HepG2 (cell line): ENCODE results near the gene NSUN5. TPM values are rescaled to one million over a fixed set of nuclear protein-coding genes. Genes with fewer than 3 reads are reported as not detected.

ENCODE experiments used
- ATF7-NPFF ChIP-seq: sonication (generic); formaldehyde crosslinking; IDR thresholded peaks from 2 replicates; pipeline ENCODE4 v1.8.1; 2023; ENCODE audit warnings: mild to moderate bottlenecking, low read depth, missing genetic modification reagents, moderate library complexity
- CREB1 ChIP-seq, 2 experiments: fragments of 450-650 bp in 1 of 2; IDR thresholded peaks; 2 replicates each; pipeline ENCODE4 v1.6.1; 2016 to 2017; ENCODE audit warnings: control low read depth in 1 of 2, mild to moderate bottlenecking in 1 of 2, missing compliant biosample characterization in 1 of 2, missing genetic modification characterization in 1 of 2
- EED ChIP-seq: sonication (generic); formaldehyde crosslinking; IDR thresholded peaks from 2 replicates; pipeline ENCODE4 v1.5.0; 2020; ENCODE audit warnings: mild to moderate bottlenecking, missing genetic modification reagents
- HMG20A ChIP-seq: IDR thresholded peaks from 2 replicates; pipeline ENCODE4 v1.6.1; 2016; ENCODE audit warnings: borderline replicate concordance
- NFYB ChIP-seq: sonication (generic); formaldehyde crosslinking; IDR thresholded peaks from 2 replicates; pipeline ENCODE4 v1.4.0; 2020; ENCODE audit warnings: missing genetic modification reagents
- NR3C1 ChIP-seq: sonication (generic); formaldehyde crosslinking; IDR thresholded peaks from 2 replicates; pipeline ENCODE4 v1.4.0; 2020; ENCODE audit warnings: missing genetic modification reagents
- PAX8 ChIP-seq: sonication (generic); formaldehyde crosslinking; IDR thresholded peaks from 2 replicates; pipeline ENCODE4 v1.8.0; 2022; ENCODE audit warnings: mild to moderate bottlenecking, missing genetic modification reagents, borderline replicate concordance
- SIX4 ChIP-seq: sonication (generic); formaldehyde crosslinking; IDR thresholded peaks from 2 replicates; pipeline ENCODE4 v1.4.0; 2020; ENCODE audit warnings: missing genetic modification reagents
- SPEN ChIP-seq: sonication (generic); formaldehyde crosslinking; IDR thresholded peaks from 2 replicates; pipeline ENCODE4 v1.5.1; 2020; ENCODE audit warnings: low read depth, mild to moderate bottlenecking, missing genetic modification reagents
- SRSF4 ChIP-seq: fragments of 200-400 bp; formaldehyde crosslinking; IDR thresholded peaks from one replicate; pipeline ENCODE4 v1.6.1; 2018; ENCODE audit warnings: mild to moderate bottlenecking, low read depth, low read length, moderate library complexity; ENCODE audit not compliant: poor library complexity, severe bottlenecking
- ZNF124 ChIP-seq: sonication (generic); formaldehyde crosslinking; IDR thresholded peaks from 2 replicates; pipeline ENCODE4 v1.4.0; 2020; ENCODE audit warnings: missing genetic modification reagents
- ZNF143 ChIP-seq: sonication (generic); formaldehyde crosslinking; IDR thresholded peaks from 2 replicates; pipeline ENCODE4 v1.4.0; 2020; ENCODE audit warnings: missing genetic modification reagents
- ZNF207 ChIP-seq: fragments of 450-650 bp; IDR thresholded peaks from 2 replicates; pipeline ENCODE4 v1.6.1; 2016; ENCODE audit warnings: antibody characterized with exemption, borderline replicate concordance
- ZNF343 ChIP-seq: sonication (generic); formaldehyde crosslinking; IDR thresholded peaks from 2 replicates; pipeline ENCODE4 v1.4.0; 2020; ENCODE audit warnings: mild to moderate bottlenecking, missing genetic modification reagents
- ZNF530 ChIP-seq: sonication (generic); formaldehyde crosslinking; IDR thresholded peaks from 2 replicates; pipeline ENCODE4 v1.5.0; 2020; ENCODE audit warnings: low read depth, mild to moderate bottlenecking, missing genetic modification reagents
- ZNF709 ChIP-seq: sonication (generic); formaldehyde crosslinking; IDR thresholded peaks from 2 replicates; pipeline ENCODE4 v1.5.0; 2020; ENCODE audit warnings: mild to moderate bottlenecking, missing genetic modification reagents
- ZNF772 ChIP-seq: sonication (generic); formaldehyde crosslinking; IDR thresholded peaks from 2 replicates; pipeline ENCODE4 v1.5.0; 2020; ENCODE audit warnings: mild to moderate bottlenecking, missing genetic modification reagents
- polyA plus RNA-seq, 8 experiments: library from polyadenylated mRNA; depleted of rRNA in 3 of 8; stranded (reverse) in 7 of 8; unstranded in 1 of 8; fragments of >200 nt; fragmentation: Illumina TruSeq in 4 of 8; extraction: Trizol in 4 of 8; gene quantifications; 2 replicates each; pipeline versions ENCODE4 v1.2.1 to v1.2.3, GENCODE V29; 2011 to 2016; ENCODE audit warnings: low read depth in 4 of 8, missing spikeins in 1 of 8, mixed read lengths in 1 of 8; ENCODE audit not compliant: insufficient read depth in 1 of 8
- total RNA-seq, 5 experiments: library from RNA; depleted of rRNA; stranded (reverse); fragments of >200 nt; fragmentation: Illumina TruSeq; extraction: Trizol; gene quantifications; 2 replicates each; pipeline ENCODE4 v1.2.3, GENCODE V29; 2016; ENCODE audit warnings: low read depth in 1 of 5
- TF ChIP-seq, protein P1 (sequence below): sonication (generic); formaldehyde crosslinking; IDR thresholded peaks from 2 replicates; pipeline ENCODE4 v1.4.0; 2020; ENCODE audit warnings: missing genetic modification reagents
- TF ChIP-seq, protein P2 (sequence below): sonication (generic); formaldehyde crosslinking; IDR thresholded peaks from 2 replicates; pipeline ENCODE4 v1.8.1; 2023; ENCODE audit warnings: mild to moderate bottlenecking, moderate library complexity, missing genetic modification reagents
- TF ChIP-seq, protein P3 (sequence below): sonication (generic); formaldehyde crosslinking; IDR thresholded peaks from 2 replicates; pipeline ENCODE4 v1.5.0; 2020; ENCODE audit warnings: mild to moderate bottlenecking, missing genetic modification reagents
- TF ChIP-seq, protein P4 (sequence below): sonication (generic); formaldehyde crosslinking; IDR thresholded peaks from 2 replicates; pipeline ENCODE4 v1.4.0; 2020; ENCODE audit warnings: mild to moderate bottlenecking, missing genetic modification reagents
- TF ChIP-seq, protein P5 (sequence below): sonication (generic); formaldehyde crosslinking; conservative IDR thresholded peaks from 2 replicates; pipeline ENCODE4 v1.4.0; 2020; ENCODE audit warnings: missing genetic modification reagents

The NSUN5 gene
- total and polyA plus RNA-seq, 2 of the 13 experiments (the other 11 are each of a cell fraction or from before 2014, with no cell fraction given): 19.9 to 35.8 TPM

DNA sequence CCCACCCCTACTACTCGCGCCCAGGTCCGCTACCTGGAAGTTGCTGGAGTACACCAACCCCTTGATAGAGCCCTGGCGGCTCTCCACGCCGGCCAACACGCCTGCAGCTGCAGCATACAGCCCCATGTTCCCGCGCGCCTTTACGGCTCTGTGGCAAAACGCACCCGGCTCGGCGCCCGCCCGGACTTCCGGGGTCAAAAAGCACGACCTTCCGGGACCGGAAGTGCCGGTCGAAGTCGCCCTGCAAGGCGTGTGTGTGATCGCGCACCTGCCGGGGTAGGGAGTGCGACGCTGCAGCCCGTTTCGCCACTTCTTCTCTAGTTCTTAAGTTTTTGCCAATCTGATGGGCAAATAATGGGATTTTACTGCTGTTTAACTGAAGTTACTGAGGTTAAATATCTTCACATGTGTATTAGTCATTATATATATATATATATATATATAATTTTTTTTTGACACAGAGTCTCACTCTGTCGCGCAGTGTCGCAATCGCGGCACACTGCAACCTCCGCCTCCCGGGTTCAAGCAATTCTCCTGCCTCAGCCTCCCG lies at the start of gene NSUN5 (continued):
- TF ChIP-seq NFYB (no peak), ZNF207 (no peak), SRSF4 (no peak), NR3C1 (CRISPR knock-in tag) (no peak), HMG20A (CRISPR knock-in tag) (no peak), ZNF772 (CRISPR knock-in tag) (peak; percentile 83), PAX8 (no peak), EED (no peak), ATF7-NPFF (peak; percentile 68; the same call in 1 of the 2 replicates), ZNF530 (CRISPR knock-in tag) (no peak), CREB1 (IDR thresholded peaks at IDR 0.05) (peak; percentile 24; the same call in 1 of the 2 replicates), CREB1 (CRISPR knock-in tag; IDR thresholded peaks at IDR 0.05) (no peak), ZNF709 (CRISPR knock-in tag) (peak; percentile 82; the same call in 1 of the 2 replicates), ZNF124 (CRISPR knock-in tag) (peak; percentile 79; the same call in 1 of the 2 replicates), SIX4 (CRISPR knock-in tag) (no peak; the same call in 1 of the 2 replicates), ZNF143 (peak; percentile 71), SPEN (CRISPR knock-in tag) (peak; percentile 83), ZNF343 (peak; percentile 84)
- TF ChIP-seq, protein P1, sequence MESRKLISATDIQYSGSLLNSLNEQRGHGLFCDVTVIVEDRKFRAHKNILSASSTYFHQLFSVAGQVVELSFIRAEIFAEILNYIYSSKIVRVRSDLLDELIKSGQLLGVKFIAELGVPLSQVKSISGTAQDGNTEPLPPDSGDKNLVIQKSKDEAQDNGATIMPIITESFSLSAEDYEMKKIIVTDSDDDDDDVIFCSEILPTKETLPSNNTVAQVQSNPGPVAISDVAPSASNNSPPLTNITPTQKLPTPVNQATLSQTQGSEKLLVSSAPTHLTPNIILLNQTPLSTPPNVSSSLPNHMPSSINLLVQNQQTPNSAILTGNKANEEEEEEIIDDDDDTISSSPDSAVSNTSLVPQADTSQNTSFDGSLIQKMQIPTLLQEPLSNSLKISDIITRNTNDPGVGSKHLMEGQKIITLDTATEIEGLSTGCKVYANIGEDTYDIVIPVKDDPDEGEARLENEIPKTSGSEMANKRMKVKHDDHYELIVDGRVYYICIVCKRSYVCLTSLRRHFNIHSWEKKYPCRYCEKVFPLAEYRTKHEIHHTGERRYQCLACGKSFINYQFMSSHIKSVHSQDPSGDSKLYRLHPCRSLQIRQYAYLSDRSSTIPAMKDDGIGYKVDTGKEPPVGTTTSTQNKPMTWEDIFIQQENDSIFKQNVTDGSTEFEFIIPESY (CRISPR knock-in tag): peak; percentile 54
- TF ChIP-seq, protein P2, sequence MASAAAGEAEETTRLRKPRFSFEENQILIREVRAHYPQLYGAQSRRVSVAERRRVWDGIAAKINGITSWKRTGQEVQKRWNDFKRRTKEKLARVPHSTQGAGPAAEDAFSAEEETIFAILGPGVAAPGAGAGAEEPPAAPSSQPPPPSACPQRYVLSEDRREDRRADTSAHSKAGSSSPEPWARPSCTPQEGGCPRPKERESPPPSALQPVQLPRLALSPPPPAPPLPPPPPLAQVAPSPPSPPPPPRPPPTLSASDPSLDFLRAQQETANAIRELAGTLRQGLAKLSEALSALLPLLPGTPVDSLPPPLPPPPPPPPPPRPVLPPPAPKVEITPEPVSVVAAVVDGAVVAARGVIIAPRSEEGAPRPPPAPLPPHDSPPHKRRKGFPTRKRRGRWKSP (CRISPR knock-in tag): peak; percentile 32; the same call in 1 of the 2 replicates
- TF ChIP-seq, protein P3, sequence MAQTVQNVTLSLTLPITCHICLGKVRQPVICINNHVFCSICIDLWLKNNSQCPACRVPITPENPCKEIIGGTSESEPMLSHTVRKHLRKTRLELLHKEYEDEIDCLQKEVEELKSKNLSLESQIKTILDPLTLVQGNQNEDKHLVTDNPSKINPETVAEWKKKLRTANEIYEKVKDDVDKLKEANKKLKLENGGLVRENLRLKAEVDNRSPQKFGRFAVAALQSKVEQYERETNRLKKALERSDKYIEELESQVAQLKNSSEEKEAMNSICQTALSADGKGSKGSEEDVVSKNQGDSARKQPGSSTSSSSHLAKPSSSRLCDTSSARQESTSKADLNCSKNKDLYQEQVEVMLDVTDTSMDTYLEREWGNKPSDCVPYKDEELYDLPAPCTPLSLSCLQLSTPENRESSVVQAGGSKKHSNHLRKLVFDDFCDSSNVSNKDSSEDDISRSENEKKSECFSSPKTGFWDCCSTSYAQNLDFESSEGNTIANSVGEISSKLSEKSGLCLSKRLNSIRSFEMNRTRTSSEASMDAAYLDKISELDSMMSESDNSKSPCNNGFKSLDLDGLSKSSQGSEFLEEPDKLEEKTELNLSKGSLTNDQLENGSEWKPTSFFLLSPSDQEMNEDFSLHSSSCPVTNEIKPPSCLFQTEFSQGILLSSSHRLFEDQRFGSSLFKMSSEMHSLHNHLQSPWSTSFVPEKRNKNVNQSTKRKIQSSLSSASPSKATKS (CRISPR knock-in tag): no peak
- TF ChIP-seq, protein P4, sequence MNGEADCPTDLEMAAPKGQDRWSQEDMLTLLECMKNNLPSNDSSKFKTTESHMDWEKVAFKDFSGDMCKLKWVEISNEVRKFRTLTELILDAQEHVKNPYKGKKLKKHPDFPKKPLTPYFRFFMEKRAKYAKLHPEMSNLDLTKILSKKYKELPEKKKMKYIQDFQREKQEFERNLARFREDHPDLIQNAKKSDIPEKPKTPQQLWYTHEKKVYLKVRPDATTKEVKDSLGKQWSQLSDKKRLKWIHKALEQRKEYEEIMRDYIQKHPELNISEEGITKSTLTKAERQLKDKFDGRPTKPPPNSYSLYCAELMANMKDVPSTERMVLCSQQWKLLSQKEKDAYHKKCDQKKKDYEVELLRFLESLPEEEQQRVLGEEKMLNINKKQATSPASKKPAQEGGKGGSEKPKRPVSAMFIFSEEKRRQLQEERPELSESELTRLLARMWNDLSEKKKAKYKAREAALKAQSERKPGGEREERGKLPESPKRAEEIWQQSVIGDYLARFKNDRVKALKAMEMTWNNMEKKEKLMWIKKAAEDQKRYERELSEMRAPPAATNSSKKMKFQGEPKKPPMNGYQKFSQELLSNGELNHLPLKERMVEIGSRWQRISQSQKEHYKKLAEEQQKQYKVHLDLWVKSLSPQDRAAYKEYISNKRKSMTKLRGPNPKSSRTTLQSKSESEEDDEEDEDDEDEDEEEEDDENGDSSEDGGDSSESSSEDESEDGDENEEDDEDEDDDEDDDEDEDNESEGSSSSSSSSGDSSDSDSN (CRISPR knock-in tag): no peak
- TF ChIP-seq, protein P5, sequence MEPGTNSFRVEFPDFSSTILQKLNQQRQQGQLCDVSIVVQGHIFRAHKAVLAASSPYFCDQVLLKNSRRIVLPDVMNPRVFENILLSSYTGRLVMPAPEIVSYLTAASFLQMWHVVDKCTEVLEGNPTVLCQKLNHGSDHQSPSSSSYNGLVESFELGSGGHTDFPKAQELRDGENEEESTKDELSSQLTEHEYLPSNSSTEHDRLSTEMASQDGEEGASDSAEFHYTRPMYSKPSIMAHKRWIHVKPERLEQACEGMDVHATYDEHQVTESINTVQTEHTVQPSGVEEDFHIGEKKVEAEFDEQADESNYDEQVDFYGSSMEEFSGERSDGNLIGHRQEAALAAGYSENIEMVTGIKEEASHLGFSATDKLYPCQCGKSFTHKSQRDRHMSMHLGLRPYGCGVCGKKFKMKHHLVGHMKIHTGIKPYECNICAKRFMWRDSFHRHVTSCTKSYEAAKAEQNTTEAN (CRISPR knock-in tag): peak; percentile 92
